Measurements from ENCODE around the gene ITPKC. TPM values are rescaled to one million over a fixed set of nuclear protein-coding genes. Genes with fewer than 3 reads are reported as not detected.
"Not testable (repeated sequence)": the region's sequence is repeated elsewhere in the genome, so short reads cannot be mapped to it uniquely, and the experiment has no call there.

Gene ITPKC
- total RNA-seq, 4 donors from 2014 or later, result 58.5 to 127 (median 95.7) TPM

- Histone ChIP-seq H3K36me3 (peaks cover 0 to 41% (median 0%) of the 10 kb centered on the region in 3 donors), H3K9me3 (no peaks in the 10 kb centered on the region)
- WGBS, 2 donors, result 92 to 94% methylated on average over 5 of the region's 5 CpGs
These were observed 63.7 kb downstream of the ITPKC start for GRCh38 chr19:40780582-40780981.

GRCh38 chr19:40781140-40781539 lies 64.2 kb downstream of the ITPKC start:
- WGBS, 2 donors, result 95 to 97% methylated on average over 7 of the region's 7 CpGs
- intact Hi-C loops (cut with DNase I), result no loop called here
- H3K4me1 ChIP-seq, result peaks cover 12 to 26% (median 16%) of the 10 kb centered on the region in 3 donors
- H3K27ac ChIP-seq, result no peak overlapping the region
- DNase-seq, result no peak
- TF ChIP-seq POLR2A (IDR thresholded peaks at IDR 0.05) (no peak), CTCF (IDR thresholded peaks at IDR 0.05) (no peak)
- no peak overlapping the region for H3K4me3 ChIP-seq
- no peaks in the 10 kb centered on the region for H3K9me3 ChIP-seq
- H3K36me3 ChIP-seq, result peaks cover 0 to 44% (median 0%) of the 10 kb centered on the region in 3 donors
- no peaks in the 10 kb centered on the region for H3K27me3 ChIP-seq

More at GRCh38 chr19:40780582-40780981, 63.7 kb downstream of the ITPKC start:
- no peaks in the 10 kb centered on the region for H3K27me3 ChIP-seq
- H3K4me3 ChIP-seq, result no peak overlapping the region
- TF ChIP-seq CTCF (IDR thresholded peaks at IDR 0.05), result no peak
- no peak for TF ChIP-seq POLR2A (IDR thresholded peaks at IDR 0.05)
- intact Hi-C loops (cut with DNase I), result no loop called here
- DNase-seq, result no peak
- H3K4me1 ChIP-seq, result peaks cover 12 to 26% (median 16%) of the 10 kb centered on the region in 3 donors
- H3K27ac ChIP-seq, result no peak overlapping the region

- DNase-seq, result no peak
- no peaks in the 10 kb centered on the region for H3K27me3 ChIP-seq
- TF ChIP-seq CTCF (IDR thresholded peaks at IDR 0.05) (no peak), POLR2A (IDR thresholded peaks at IDR 0.05) (no peak)
- H3K36me3 ChIP-seq, result peaks cover 0 to 65% (median 0%) of the 10 kb centered on the region in 3 donors
- intact Hi-C loops (cut with DNase I), result no loop called here
- H3K27ac ChIP-seq, result no peak overlapping the region
- peaks cover 6 to 12% (median 9%) of the 10 kb centered on the region in 3 donors for H3K4me1 ChIP-seq
- 93% methylated on average over 3 to 8 of the region's 14 CpGs for WGBS, 2 donors
- no peak overlapping the region for H3K4me3 ChIP-seq
- no peaks in the 10 kb centered on the region for H3K9me3 ChIP-seq
These were observed 66.8 kb downstream of the ITPKC start for GRCh38 chr19:40783711-40784110.

- intact Hi-C loops (cut with DNase I); H3K9me3 ChIP-seq; H3K4me3 ChIP-seq; H3K27me3 ChIP-seq; H3K27ac ChIP-seq; DNase-seq; H3K4me1 ChIP-seq: not testable (repeated sequence)
- peaks cover 0 to 70% (median 0%) of the 10 kb centered on the region in 3 donors for H3K36me3 ChIP-seq
- 90 to 100% methylated on average over 1 of the region's 2 CpGs for WGBS, 2 donors
These were observed 67.2 kb downstream of the ITPKC start for GRCh38 chr19:40784146-40784545.

GRCh38 chr19:40785526-40785925 lies 68.6 kb downstream of the ITPKC start:
- Histone ChIP-seq H3K4me1 (no peaks in the 10 kb centered on the region), H3K27ac (no peak overlapping the region), H3K4me3 (no peak overlapping the region), H3K27me3 (no peaks in the 10 kb centered on the region), H3K36me3 (peaks cover 0 to 75% (median 0%) of the 10 kb centered on the region in 3 donors), H3K9me3 (no peaks in the 10 kb centered on the region)
- intact Hi-C loops (cut with DNase I), result no loop called here
- 83% methylated on average over 1 of the region's 1 CpG; no CpG with 5 or more reads in 1 of the 2 donors for WGBS, 2 donors
- DNase-seq, result no peak
- no peak for TF ChIP-seq CTCF (IDR thresholded peaks at IDR 0.05)
- no peak for TF ChIP-seq POLR2A (IDR thresholded peaks at IDR 0.05)
